ENCODE results near the gene RRH.
A peak's percentile ranks its signal among the peaks of the same experiment; 100 is the strongest.
"Not testable (repeated sequence)": the region's sequence is repeated elsewhere in the genome, so short reads cannot be mapped to it uniquely, and the experiment has no call there.

The RRH gene, protein sequence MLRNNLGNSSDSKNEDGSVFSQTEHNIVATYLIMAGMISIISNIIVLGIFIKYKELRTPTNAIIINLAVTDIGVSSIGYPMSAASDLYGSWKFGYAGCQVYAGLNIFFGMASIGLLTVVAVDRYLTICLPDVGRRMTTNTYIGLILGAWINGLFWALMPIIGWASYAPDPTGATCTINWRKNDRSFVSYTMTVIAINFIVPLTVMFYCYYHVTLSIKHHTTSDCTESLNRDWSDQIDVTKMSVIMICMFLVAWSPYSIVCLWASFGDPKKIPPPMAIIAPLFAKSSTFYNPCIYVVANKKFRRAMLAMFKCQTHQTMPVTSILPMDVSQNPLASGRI

DNA sequence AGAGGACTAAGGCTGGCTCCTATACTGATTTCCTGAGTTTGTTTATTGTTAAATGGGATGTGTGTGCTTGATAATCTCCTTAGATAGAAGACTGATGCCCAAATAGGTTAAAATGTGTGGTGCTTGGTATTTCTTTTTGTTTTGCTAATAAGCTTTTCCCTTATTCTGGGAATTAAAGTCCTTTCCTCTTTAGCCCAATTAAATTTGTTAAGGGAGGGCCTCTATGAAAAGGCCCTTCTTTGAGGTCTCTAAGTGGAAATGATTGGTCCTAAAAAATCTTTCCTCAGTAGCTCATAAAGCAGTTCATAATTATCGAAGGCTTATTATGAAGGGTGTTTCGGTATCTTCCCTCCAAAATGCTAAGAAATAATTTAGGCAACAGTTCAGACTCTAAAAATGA lies at the start of gene RRH:
RRH (plus strand) TSS at position 301 of the 400 bp plus-strand sequence; CDS start at position 357, 56 bp downstream.
- H3K4me3 ChIP-seq (ENCODE audit: low read depth, low read length), result no peak within 1 kb of the TSS
- TF ChIP-seq, protein P1, sequence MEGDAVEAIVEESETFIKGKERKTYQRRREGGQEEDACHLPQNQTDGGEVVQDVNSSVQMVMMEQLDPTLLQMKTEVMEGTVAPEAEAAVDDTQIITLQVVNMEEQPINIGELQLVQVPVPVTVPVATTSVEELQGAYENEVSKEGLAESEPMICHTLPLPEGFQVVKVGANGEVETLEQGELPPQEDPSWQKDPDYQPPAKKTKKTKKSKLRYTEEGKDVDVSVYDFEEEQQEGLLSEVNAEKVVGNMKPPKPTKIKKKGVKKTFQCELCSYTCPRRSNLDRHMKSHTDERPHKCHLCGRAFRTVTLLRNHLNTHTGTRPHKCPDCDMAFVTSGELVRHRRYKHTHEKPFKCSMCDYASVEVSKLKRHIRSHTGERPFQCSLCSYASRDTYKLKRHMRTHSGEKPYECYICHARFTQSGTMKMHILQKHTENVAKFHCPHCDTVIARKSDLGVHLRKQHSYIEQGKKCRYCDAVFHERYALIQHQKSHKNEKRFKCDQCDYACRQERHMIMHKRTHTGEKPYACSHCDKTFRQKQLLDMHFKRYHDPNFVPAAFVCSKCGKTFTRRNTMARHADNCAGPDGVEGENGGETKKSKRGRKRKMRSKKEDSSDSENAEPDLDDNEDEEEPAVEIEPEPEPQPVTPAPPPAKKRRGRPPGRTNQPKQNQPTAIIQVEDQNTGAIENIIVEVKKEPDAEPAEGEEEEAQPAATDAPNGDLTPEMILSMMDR (IDR thresholded peaks at IDR 0.05; ENCODE audit: low read depth, low read length), result no peak
- in situ Hi-C loops (cut with HindIII; ENCODE audit: low sequenced_read_pairs), result no loop called here
- DNase-seq (ENCODE audit: low read depth, low spot score), result no peak

DNA sequence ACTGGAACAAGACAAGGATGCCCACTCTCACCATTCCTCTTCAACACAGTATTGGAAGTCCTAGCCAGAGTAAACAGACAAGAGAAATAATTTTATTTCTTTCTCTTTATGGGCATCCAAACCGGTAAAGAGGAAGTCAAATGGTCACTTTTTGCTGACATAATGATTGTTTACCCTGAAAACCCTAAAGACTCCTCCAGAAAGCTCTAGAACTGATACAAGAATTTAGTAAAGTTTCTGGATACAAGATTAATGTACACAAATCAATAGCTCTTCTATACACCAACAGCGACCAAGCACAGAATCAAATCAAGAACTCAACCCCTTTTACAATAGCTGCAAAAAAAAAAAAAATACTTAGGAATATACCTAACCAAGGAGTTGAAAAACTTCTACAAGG lies 45.7 kb upstream of the RRH start:
- in situ Hi-C loops (cut with HindIII; ENCODE audit: low sequenced_read_pairs); H3K4me3 ChIP-seq (ENCODE audit: low read depth, low read length); DNase-seq (ENCODE audit: low read depth, low spot score): not testable (repeated sequence)

DNA sequence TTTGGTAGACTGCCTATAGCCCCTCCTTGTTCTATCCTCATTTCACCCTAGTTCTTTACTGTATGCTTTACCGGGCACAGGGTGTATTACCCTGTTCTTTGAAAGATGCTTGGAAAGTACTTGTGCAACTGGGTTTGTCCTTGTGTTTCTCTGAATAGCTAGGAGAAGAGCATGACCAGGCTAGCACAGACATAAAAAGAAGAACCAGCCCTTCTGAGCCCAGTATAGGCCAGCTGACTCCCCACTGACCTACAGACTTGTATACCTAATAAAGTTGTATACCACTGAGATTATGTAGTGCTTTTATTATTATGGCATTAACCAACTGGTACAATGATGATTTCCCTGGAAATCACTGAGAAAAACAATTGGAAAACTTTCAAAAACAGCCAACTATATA lies 40.9 kb upstream of the RRH start:
- TF ChIP-seq, protein P1 (IDR thresholded peaks at IDR 0.05; ENCODE audit: low read depth, low read length), result no peak
- DNase-seq (ENCODE audit: low read depth, low spot score), result no peak
- no peak overlapping the region for H3K4me3 ChIP-seq (ENCODE audit: low read depth, low read length)
- in situ Hi-C loops (cut with HindIII; ENCODE audit: low sequenced_read_pairs), result no loop called here

DNA sequence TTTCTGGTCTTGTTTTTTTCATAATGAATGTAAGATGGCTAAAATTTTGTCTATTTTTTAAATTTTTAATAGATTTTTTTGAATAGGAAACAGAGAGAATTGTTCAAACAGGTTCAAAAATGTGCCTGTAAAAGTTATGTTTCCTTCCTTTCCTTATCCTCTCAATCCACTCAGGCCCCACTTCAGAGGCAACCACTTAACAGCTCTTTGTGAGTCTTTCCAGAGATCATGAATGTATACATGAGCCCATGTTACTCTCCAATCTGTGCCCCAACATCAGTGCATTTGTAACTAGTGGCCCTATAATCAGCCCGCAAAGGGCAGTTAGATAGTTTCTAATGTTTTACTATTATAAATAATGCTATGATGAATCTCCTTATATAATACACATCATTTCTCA lies 40.0 kb upstream of the RRH start:
- TF ChIP-seq, protein P1 (IDR thresholded peaks at IDR 0.05; ENCODE audit: low read depth, low read length), result no peak
- in situ Hi-C loops (cut with HindIII; ENCODE audit: low sequenced_read_pairs), result no loop called here
- DNase-seq (ENCODE audit: low read depth, low spot score), result no peak
- H3K4me3 ChIP-seq (ENCODE audit: low read depth, low read length), result no peak overlapping the region

DNA sequence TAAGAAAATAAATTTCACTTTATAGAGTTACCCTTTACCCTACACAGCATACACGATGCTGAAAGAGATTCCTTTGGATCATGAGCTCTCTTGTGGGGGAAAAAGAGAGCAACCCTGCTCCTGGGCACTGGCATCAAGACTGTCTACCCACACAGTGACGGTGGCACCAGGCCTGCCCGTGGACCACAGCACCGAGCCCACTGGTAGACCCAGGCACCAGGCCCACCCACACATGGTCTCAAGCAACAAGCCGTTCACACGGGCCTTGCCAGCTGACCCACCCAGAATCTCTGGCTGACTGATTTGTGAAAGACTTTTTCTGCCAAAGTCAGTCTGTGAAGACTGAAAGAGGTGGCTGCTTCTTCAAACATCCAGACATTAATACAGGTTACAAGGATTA lies 32.7 kb upstream of the RRH start:
- no peak for DNase-seq (ENCODE audit: low read depth, low spot score)
- in situ Hi-C loops (cut with HindIII; ENCODE audit: low sequenced_read_pairs), result no loop called here
- no peak overlapping the region for H3K4me3 ChIP-seq (ENCODE audit: low read depth, low read length)
- TF ChIP-seq, protein P1 (IDR thresholded peaks at IDR 0.05; ENCODE audit: low read depth, low read length), result no peak

DNA sequence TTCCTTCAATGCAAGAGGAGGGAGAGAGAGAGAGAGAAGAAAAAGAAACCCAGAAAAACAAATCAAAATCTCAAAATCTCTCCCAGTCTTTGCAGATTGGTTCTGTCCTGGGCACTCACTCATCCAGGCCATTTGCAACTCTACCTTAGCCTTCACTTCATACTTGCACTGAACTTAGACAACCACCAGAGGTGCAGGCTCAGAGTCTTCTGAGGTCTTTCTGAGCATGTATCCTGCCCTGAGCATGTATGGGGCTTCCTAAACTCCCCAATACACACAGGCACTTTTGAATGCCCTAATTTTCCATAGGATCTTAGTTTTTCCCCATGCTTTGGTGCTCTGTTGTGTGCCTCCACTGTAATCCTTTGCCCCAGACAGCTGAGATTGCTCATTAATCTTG lies 28.9 kb upstream of the RRH start:
- DNase-seq (ENCODE audit: low read depth, low spot score), result no peak
- TF ChIP-seq, protein P1 (IDR thresholded peaks at IDR 0.05; ENCODE audit: low read depth, low read length), result no peak
- in situ Hi-C loops (cut with HindIII; ENCODE audit: low sequenced_read_pairs), result no loop called here
- no peak overlapping the region for H3K4me3 ChIP-seq (ENCODE audit: low read depth, low read length)

DNA sequence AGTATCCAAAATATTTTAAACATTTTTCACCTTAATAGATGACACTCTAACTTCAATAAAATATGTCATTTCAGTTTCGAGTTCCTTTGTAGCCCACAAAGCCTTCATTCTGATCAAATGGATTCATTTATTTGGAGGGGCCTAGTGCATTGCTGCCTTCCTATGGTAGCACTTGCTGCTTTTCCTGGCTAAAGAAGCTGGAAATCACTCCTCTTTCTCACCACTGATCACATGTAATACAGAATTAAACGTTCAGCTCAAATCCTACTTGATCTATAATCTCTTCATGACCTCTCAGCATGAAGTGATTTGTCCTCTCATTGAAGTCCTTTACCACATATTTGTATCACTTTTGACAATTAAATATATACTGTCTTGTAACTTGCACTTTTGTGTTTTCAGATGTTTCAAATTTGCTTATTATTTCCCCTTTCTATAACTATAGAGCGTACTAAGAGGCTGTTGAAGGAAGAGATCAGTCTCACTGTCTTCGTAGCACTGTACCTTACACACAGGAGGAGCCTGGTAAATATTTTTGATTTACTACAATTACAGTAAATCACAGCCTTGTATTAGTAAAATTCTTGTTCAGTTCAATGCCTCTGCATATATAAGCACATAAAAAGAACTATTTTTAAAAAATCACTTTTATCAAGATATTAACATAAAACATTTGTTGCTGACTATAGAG lies 26.5 kb upstream of the RRH start:
- TF ChIP-seq, protein P1 (IDR thresholded peaks at IDR 0.05; ENCODE audit: low read depth, low read length), result no peak
- H3K4me3 ChIP-seq (ENCODE audit: low read depth, low read length), result peak overlapping the region; percentile 36
- in situ Hi-C loops (cut with HindIII; ENCODE audit: low sequenced_read_pairs), result no loop called here

More for the DNA sequence above, 26.5 kb upstream of the RRH start:
- peak; percentile 18 for DNase-seq (ENCODE audit: low read depth, low spot score)
